GM21529 (cell line): ENCODE data around the gene LZTS3.
"Not testable (repeated sequence)": the region's sequence is repeated elsewhere in the genome, so short reads cannot be mapped to it uniquely, and the experiment has no call there.

Experiments used
- ATAC-seq: cut with Tn5 transposase; IDR thresholded peaks from one replicate; pipeline ENCODE4 v1.9.1; 2021; ENCODE audit not compliant: unreplicated experiment

LZTS3 gene

GRCh38 chr20:3172933-3173609, at the start of gene LZTS3:
LZTS3 (minus strand) TSS chr20:3173549; CDS start chr20:3167163, 6,386 bp downstream.
- ATAC-seq = peak; percentile 89

- no peak for ATAC-seq
These were observed 48.3 kb upstream of the LZTS3 start for GRCh38 chr20:3221398-3222226.

DNA sequence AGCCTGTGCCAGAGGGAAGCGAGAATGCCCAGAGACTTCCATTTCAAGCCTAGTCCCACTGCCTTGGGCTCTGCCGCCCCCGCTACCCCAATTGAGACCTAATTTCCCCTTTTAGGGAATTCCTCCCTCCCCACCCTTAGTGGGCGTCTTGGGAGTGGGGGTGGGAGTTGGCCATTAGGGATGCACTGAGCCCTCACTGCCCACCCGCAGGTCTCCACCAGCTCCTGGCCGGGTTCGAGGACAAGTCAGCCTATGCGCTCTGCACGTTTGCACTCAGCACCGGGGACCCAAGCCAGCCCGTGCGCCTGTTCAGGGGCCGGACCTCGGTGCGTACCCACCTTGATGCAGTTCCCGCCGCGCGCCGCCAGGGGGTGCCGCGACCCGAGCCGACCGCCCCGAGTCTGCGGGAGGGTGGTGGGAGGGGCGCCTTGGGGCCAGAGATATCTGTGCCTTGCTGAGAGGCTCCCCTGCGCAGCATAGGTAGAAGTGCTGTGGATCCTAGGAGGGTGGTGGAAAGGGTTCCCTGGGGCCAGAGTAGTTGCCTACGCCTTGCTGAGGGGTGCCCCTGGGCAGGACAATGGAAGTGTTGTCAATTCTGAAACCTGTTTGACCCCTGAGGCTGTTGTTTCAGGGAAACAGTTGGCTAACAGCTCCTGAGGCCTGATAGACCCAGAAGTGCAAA, 45.1 kb upstream of the LZTS3 start:
- peak; percentile 69 for ATAC-seq

DNA sequence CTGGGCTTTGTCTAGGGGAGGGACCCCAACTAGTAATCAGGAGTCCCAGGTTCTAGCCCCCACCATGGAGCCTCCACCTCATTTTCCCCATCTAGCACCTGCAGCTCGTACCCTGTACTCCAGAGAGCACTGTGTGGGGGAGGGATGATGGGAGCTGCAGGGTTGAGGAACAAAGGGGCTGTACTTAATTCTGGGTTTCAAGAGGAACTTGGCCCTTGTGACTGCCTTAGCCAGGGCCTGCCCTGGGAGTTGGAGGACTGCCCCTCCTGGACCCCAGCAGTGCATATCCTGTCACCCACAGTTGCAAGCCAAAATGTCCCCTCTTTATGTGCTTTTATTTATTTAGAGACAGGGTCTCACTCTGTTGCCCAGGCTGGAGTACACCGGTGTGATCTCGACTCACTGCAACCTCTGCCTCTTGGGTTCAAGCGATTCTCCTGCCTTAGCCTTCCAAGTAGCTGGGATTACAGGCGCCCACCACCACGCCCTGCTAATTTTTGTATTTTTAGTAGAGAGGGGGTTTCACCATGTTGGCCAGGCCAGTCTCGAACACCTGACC, 42.1 kb upstream of the LZTS3 start:
- ATAC-seq = not testable (repeated sequence)

DNA sequence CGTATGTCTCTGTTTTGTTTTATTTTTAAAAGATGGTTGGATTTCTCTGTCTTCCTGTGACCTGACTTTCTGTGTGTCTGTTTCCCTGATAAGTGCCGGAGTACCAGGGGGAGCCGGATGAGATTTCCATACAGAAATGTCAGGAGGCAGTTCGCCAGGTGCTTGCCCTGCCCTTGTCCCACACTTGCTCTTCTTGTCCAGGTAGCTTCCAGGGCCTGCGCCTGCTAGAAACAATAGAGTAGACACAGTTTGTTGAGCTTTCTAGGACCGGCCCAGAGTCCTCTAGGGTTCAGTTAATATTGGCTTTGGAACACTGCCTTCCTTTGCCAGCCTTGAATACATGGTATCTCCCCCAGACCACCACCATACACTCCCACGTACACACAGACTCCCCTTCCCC, 39.9 kb upstream of the LZTS3 start:
- no peak for ATAC-seq

GRCh38 chr20:3210346-3210745, 37.0 kb upstream of the LZTS3 start:
- ATAC-seq = no peak

- ATAC-seq = no peak
These were observed 36.6 kb upstream of the LZTS3 start for GRCh38 chr20:3209946-3210317.

GRCh38 chr20:3209257-3209945, 36.1 kb upstream of the LZTS3 start, which contains the start of gene ITPA:
ITPA (plus strand) TSS chr20:3209498; CDS start chr20:3209552, 54 bp downstream.
- no peak for ATAC-seq

DNA sequence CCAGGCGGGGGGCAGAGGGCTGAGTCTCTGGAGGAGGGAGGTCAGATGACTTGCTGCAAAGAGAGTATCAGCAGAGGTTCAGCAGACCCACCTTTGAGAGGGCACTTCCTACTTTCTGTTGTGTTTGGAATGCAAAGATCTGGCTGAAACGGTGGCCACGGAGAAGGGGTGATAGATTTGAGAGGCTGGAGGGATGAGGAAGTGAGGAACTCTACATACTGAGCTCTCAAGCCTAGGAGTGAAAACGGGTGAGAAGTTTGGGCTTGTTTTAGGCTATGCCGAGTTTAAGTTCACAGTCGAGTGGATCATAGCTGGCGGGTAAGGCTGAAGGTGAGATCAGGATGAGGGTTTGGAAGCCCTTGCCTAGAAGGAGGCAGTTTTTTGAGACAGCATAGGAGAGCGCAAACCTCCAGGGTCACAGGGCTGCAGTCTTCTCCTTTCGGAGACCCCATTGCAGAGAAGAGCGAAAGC, 35.5 kb upstream of the LZTS3 start:
- no peak for ATAC-seq

DNA sequence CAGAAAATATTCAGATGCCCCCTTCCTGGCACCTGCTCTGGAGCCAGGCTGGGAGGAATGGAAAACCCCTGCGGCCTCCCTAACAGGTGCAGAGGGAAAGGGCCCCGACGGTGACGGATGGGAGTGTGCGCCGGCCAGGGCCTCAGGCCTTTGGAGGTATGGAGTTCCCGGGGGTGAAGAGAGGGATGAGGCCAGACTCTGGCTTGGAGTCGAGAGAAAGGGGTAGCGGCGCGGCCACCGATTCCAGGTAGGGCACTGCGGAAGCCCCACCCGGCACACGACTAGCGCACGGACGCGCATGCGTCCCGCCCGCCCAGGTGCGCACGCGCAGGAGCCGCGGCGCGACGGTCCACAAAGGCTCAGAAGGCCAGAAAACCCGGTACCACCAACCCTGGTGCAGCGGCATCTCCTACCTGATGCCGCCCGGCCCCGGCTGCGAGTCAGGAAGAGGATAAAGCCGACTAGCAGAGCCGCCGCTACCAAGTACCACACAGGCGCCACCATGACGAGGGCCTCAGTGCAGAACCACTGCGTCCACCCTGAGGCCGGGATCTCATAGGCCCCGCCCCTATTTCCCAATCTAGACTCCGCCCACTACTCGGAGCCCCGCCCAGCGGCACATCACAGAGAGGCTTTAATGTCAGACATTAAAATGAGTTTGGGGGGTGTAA, 30.9 kb upstream of the LZTS3 start, which contains the start of gene DDRGK1:
DDRGK1 (minus strand) TSS at position 559 of the 671 bp plus-strand sequence; CDS start at position 504, 55 bp downstream.
- peak; percentile 77 for ATAC-seq

- ATAC-seq = peak; percentile 23
These were observed 30.2 kb upstream of the LZTS3 start for GRCh38 chr20:3203315-3204123.

- ATAC-seq = no peak
These were observed 29.6 kb upstream of the LZTS3 start for GRCh38 chr20:3202965-3203314.

- ATAC-seq = no peak
These were observed 26.8 kb upstream of the LZTS3 start for GRCh38 chr20:3199976-3200755.

DNA sequence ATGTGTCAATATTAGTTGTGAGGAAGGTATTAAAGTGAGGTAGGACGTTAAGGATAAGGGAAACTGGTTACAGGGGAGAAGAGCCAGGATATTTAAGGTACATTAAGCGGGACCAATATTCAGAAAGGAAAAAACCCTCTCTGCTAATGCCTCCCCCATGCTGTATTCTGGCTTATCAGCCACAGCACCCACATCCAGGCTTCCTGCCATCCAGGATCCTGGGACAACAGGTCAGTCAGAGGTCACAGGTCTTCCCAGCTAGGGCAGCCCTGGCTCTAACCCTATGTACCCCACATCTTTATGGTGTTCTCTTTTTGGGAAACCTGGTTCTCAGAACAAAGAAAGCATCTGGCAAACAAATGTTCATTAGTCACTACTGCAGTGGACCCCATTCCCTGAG, 25.9 kb upstream of the LZTS3 start:
- no peak for ATAC-seq

GRCh38 chr20:3195590-3196237, 22.4 kb upstream of the LZTS3 start:
- no peak for ATAC-seq

GRCh38 chr20:3194617-3195280, 21.4 kb upstream of the LZTS3 start:
- no peak for ATAC-seq

GRCh38 chr20:3193806-3194616, 20.7 kb upstream of the LZTS3 start:
- no peak for ATAC-seq
